SK-N-SH (cell line): ENCODE data around the gene GC. TPM values are rescaled to one million over a fixed set of nuclear protein-coding genes. Genes with fewer than 3 reads are reported as not detected.

Source experiments
- CTCF ChIA-PET: fragments of 300-600, 350-600 bp; formaldehyde crosslinking; extraction: SDS; loops from one replicate; lab custom pipeline; 2021; lab: Yijun Ruan, JAX
- POLR2A ChIA-PET: fragments of 350-600 bp; sonication (Branson Sonifier 250); formaldehyde crosslinking; extraction: SDS; loops from one replicate; lab custom pipeline; 2020; ENCODE audit warnings: antibody characterized with exemption, inconsistent platforms; lab: Yijun Ruan, JAX
- DNase-seq: peaks from one replicate; pipeline ENCODE4 v3.0.0; 2012
- H2AFZ ChIP-seq: fragments of 200-600 bp; sonication (generic); 2 replicates; pipeline ENCODE4 v1.8.1; 2016; ENCODE audit warnings: antibody characterized with exemption, mild to moderate bottlenecking, low read depth
- H3F3A ChIP-seq: fragments of 200-600 bp; sonication (generic); replicated peaks from 2 replicates; pipeline ENCODE3; 2016; ENCODE audit warnings: antibody characterized with exemption, mild to moderate bottlenecking; ENCODE audit not compliant: insufficient read depth
- H3K27ac ChIP-seq, 2 experiments: fragments of 200-500 bp in 1 of 2; fragments of 200-600 bp in 1 of 2; sonication (Bioruptor generic) in 1 of 2; sonication (generic), shearing (Covaris generic) in 1 of 2; 2 replicates each; pipeline versions ENCODE4 v1.5.1 to v1.6.1; 2014 to 2016; ENCODE audit warnings: low read depth in 2 of 2, inconsistent platforms in 1 of 2, low read length in 1 of 2, mild to moderate bottlenecking in 1 of 2, mixed read lengths in 1 of 2
- H3K27me3 ChIP-seq: fragments of 200-600 bp; sonication (generic), shearing (Covaris generic); 2 replicates; pipeline ENCODE4 v1.6.1; 2016; ENCODE audit warnings: mixed run types; ENCODE audit not compliant: insufficient read depth
- H3K36me3 ChIP-seq, 2 experiments: fragments of 200-500 bp in 1 of 2; fragments of 200-600 bp in 1 of 2; sonication (Bioruptor generic) in 1 of 2; sonication (generic) in 1 of 2; replicated peaks in 1 of 2; 2 replicates each; pipeline versions ENCODE3 to v1.5.1; 2014 to 2016; ENCODE audit warnings: low read length in 1 of 2, mild to moderate bottlenecking in 1 of 2; ENCODE audit not compliant: insufficient read depth in 2 of 2, control insufficient read depth in 1 of 2
- H3K4me1 ChIP-seq, 2 experiments: fragments of 200-500 bp in 1 of 2; fragments of 200-600 bp in 1 of 2; sonication (Bioruptor generic) in 1 of 2; sonication (generic), shearing (Covaris generic) in 1 of 2; 2 replicates each; pipeline versions ENCODE4 v1.5.1 to v1.6.1; 2014 to 2016; ENCODE audit warnings: low read depth in 1 of 2, low read length in 1 of 2, mixed run types in 1 of 2; ENCODE audit not compliant: insufficient read depth in 2 of 2, control insufficient read depth in 1 of 2
- H3K4me2 ChIP-seq: fragments of 200-600 bp; sonication (generic), shearing (Covaris generic); 2 replicates; pipeline ENCODE4 v1.6.1; 2017; ENCODE audit warnings: mixed run types
- H3K4me3 ChIP-seq, 2 experiments: fragments of 200-500 bp in 1 of 2; fragments of 200-600 bp in 1 of 2; sonication (Bioruptor generic) in 1 of 2; sonication (generic), shearing (Covaris generic) in 1 of 2; 2 replicates each; pipeline versions ENCODE4 v1.5.1 to v1.8.1; 2014 to 2016; ENCODE audit warnings: low read depth in 2 of 2, inconsistent platforms in 1 of 2, low read length in 1 of 2, mild to moderate bottlenecking in 1 of 2, mixed read lengths in 1 of 2, moderate library complexity in 1 of 2
- H3K79me2 ChIP-seq: fragments of 200-600 bp; sonication (generic); 2 replicates; pipeline ENCODE4 v1.8.1; 2017; ENCODE audit warnings: mild to moderate bottlenecking; ENCODE audit not compliant: insufficient read depth
- H3K9ac ChIP-seq: fragments of 200-600 bp; sonication (generic); 2 replicates; pipeline ENCODE4 v1.6.1; 2017; ENCODE audit warnings: mixed run types
- H3K9me2 ChIP-seq: fragments of 200-600 bp; sonication (generic); 2 replicates; pipeline ENCODE4 v1.6.1; 2017; ENCODE audit warnings: mixed run types
- H3K9me3 ChIP-seq: fragments of 200-600 bp; sonication (generic); 2 replicates; pipeline ENCODE4 v1.6.1; 2017; ENCODE audit warnings: mixed run types, mild to moderate bottlenecking, moderate library complexity
- H4K20me1 ChIP-seq: fragments of 200-600 bp; sonication (generic); 2 replicates; pipeline ENCODE4 v1.6.1; 2017; ENCODE audit warnings: mild to moderate bottlenecking, mixed run types; ENCODE audit not compliant: insufficient read depth
- CHD2 ChIP-seq: fragments of 150-350 bp; IDR thresholded peaks from 2 replicates; pipeline ENCODE4 v1.6.1; 2018; ENCODE audit warnings: low read length; ENCODE audit not compliant: partially characterized antibody
- EZH2phosphoT487 ChIP-seq: fragments of 200-600 bp; sonication (generic); IDR thresholded peaks from 2 replicates; pipeline ENCODE4 v1.6.1; 2017; ENCODE audit warnings: low read depth, mixed run types, mild to moderate bottlenecking, antibody characterized with exemption, moderate library complexity, borderline replicate concordance
- FOSL2 ChIP-seq: IDR thresholded peaks from 2 replicates; pipeline ENCODE4 v1.4.0; 2012; ENCODE audit warnings: low read depth, mild to moderate bottlenecking, moderate library complexity, borderline replicate concordance
- GABPA ChIP-seq: IDR thresholded peaks from 2 replicates; pipeline ENCODE4 v1.4.0; 2012; ENCODE audit warnings: low read depth, mild to moderate bottlenecking
- JUND ChIP-seq: IDR thresholded peaks from 2 replicates; pipeline ENCODE4 v1.4.0; 2012
- MEF2A ChIP-seq: IDR thresholded peaks from 2 replicates; pipeline ENCODE4 v1.4.0; 2012; ENCODE audit warnings: low read depth, borderline replicate concordance
- NFIC ChIP-seq: IDR thresholded peaks from 2 replicates; pipeline ENCODE4 v1.4.0; 2012; ENCODE audit warnings: borderline replicate concordance
- POLR2AphosphoS5 ChIP-seq: IDR thresholded peaks from 2 replicates; pipeline ENCODE4 v1.6.1; 2012; ENCODE audit warnings: low read depth, low read length
- RAD21 ChIP-seq: IDR thresholded peaks from 2 replicates; pipeline ENCODE4 v1.6.1; 2012; ENCODE audit warnings: mild to moderate bottlenecking, low read length
- RFX5 ChIP-seq: IDR thresholded peaks from 2 replicates; pipeline ENCODE4 v1.6.1; 2012; ENCODE audit warnings: mild to moderate bottlenecking, improper control_type of control experiment, low read length
- RXRA ChIP-seq: IDR thresholded peaks from 2 replicates; pipeline ENCODE4 v1.4.0; 2012; ENCODE audit warnings: low read depth, mild to moderate bottlenecking, borderline replicate concordance
- SMC3 ChIP-seq: IDR thresholded peaks from 2 replicates; pipeline ENCODE4 v1.6.1; 2012; ENCODE audit warnings: low read depth, low read length, improper control_type of control experiment
- YY1 ChIP-seq: IDR thresholded peaks from 2 replicates; pipeline ENCODE4 v1.4.0; 2012; ENCODE audit warnings: low read depth, mild to moderate bottlenecking
- WGBS: methylation state at CpG from one replicate; pipeline ENCODE4 v1.1.6; 2017; ENCODE audit warnings: low lambda C conversion rate; 5-methylcytosine and 5-hydroxymethylcytosine counted together
- polyA plus RNA-seq, 3 experiments: library from polyadenylated mRNA; depleted of rRNA; stranded (reverse); fragments of >200 nt; gene quantifications; 2 replicates each; pipeline ENCODE4 v1.2.3, GENCODE V29; 2012
- TF ChIP-seq, protein P1 (sequence below): IDR thresholded peaks from 2 replicates; pipeline ENCODE4 v1.4.0; 2012; ENCODE audit warnings: low read depth
- TF ChIP-seq, protein P2 (sequence below): fragments of 200-600 bp; sonication (generic); IDR thresholded peaks from 2 replicates; pipeline ENCODE4 v1.6.1; 2017; ENCODE audit warnings: antibody characterized with exemption, mild to moderate bottlenecking, moderate library complexity
- TF ChIP-seq, protein P3 (sequence below): IDR thresholded peaks from 2 replicates; pipeline ENCODE4 v1.4.0; 2012; ENCODE audit warnings: low read depth, borderline replicate concordance
- TF ChIP-seq, protein P4 (sequence below): IDR thresholded peaks from 2 replicates; pipeline ENCODE4 v1.4.0; 2012; ENCODE audit warnings: low read depth, borderline replicate concordance

GC gene
- polyA plus RNA-seq, 1 of the 3 experiments (the other 2 are of a cell fraction), result not detected

DNA sequence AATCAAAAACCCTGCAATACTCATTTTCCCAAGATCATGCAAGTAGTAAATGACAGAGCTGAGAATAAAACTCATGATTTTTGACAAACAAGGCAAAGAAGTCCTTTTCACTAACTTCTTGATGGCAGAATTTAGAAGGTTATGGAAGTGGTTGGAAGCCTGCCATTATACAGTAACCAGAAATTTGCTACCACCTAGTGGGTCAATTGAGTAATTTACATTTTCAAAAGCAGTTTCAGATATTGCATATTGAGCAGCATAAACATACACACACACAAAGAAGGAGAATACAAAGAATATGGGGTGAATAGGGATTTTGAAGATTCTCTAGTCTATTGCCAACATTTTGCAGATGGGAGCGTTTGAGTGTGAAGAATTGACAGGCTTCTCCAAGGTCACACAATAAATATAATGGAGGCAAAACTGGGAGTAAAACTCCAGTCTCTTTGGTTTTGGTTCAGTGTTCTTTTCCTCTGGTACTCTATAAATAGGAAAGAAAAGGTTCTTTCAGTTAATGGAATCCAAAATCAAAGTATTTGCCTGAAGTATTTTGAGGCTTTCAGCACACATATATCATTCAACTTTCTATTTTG is 70.2 kb downstream of the GC start:
- ChIA-PET POLR2A (no interaction called here), CTCF (interaction anchor here (1.9 to 2.8 kb wide), 2 partner anchors 484 to 1062 kb away, joined by 5 to 10 read pairs; no protein-coding TSS in a partner anchor)
- Histone ChIP-seq H2AFZ (no peak overlapping the region), H3K79me2 (no peaks in the 10 kb centered on the region), H3K9me3 (no peaks in the 10 kb centered on the region), H3K4me2 (no peak overlapping the region), H3K27ac (no peak overlapping the region), H3K9me2 (no peaks in the 10 kb centered on the region), H3K27me3 (no peaks in the 10 kb centered on the region), H3K36me3 (no peaks in the 10 kb centered on the region), H3F3A (no peaks in the 10 kb centered on the region), H3K4me3 (no peak overlapping the region), H4K20me1 (no peaks in the 10 kb centered on the region), H3K4me1 (no peaks in the 10 kb centered on the region), H3K9ac (no peak overlapping the region)
- WGBS, result 0% methylated on average over 1 of the region's 1 CpG
- DNase-seq, result peak; percentile 4
- TF ChIP-seq, protein P1, sequence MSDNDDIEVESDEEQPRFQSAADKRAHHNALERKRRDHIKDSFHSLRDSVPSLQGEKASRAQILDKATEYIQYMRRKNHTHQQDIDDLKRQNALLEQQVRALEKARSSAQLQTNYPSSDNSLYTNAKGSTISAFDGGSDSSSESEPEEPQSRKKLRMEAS, result no peak
- TF ChIP-seq NFIC (peak; percentile 47), RAD21 (peak; percentile 77), SMC3 (peak; percentile 54), GABPA (no peak)
- TF ChIP-seq, protein P2, sequence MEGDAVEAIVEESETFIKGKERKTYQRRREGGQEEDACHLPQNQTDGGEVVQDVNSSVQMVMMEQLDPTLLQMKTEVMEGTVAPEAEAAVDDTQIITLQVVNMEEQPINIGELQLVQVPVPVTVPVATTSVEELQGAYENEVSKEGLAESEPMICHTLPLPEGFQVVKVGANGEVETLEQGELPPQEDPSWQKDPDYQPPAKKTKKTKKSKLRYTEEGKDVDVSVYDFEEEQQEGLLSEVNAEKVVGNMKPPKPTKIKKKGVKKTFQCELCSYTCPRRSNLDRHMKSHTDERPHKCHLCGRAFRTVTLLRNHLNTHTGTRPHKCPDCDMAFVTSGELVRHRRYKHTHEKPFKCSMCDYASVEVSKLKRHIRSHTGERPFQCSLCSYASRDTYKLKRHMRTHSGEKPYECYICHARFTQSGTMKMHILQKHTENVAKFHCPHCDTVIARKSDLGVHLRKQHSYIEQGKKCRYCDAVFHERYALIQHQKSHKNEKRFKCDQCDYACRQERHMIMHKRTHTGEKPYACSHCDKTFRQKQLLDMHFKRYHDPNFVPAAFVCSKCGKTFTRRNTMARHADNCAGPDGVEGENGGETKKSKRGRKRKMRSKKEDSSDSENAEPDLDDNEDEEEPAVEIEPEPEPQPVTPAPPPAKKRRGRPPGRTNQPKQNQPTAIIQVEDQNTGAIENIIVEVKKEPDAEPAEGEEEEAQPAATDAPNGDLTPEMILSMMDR, result peak; percentile 71

DNA sequence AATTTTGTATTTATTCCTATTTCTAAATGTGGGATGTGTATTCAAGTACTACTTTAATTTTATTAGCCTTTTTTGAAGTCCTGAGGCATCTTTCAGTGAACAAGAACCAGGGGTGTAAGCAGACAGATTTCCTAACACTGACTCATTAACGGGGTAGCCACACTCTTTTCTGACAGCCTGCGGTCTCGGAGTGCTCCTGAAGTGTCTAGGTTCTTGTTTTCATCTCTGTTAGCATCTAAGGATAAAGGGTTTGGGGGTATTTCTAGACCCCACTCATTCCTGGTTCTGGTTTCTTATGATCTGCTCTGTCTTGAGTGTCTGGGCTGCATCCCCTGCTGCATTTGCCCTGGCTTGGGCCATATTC is 71.9 kb downstream of the GC start:
- POLR2A ChIA-PET, result no interaction called here
- Histone ChIP-seq H3K4me3 (no peak overlapping the region), H3K36me3 (no peaks in the 10 kb centered on the region), H4K20me1 (no peaks in the 10 kb centered on the region), H3K4me1 (no peaks in the 10 kb centered on the region), H3K9ac (no peak overlapping the region), H3K9me3 (no peaks in the 10 kb centered on the region), H3K27me3 (no peaks in the 10 kb centered on the region), H3K27ac (no peak overlapping the region), H3K79me2 (no peaks in the 10 kb centered on the region), H3K9me2 (no peaks in the 10 kb centered on the region), H2AFZ (no peak overlapping the region), H3F3A (no peaks in the 10 kb centered on the region), H3K4me2 (no peak overlapping the region)
- no peak for DNase-seq
- no peak for TF ChIP-seq YY1
- no peak for TF ChIP-seq RXRA
- TF ChIP-seq, protein P1, result no peak
- TF ChIP-seq, protein P3, sequence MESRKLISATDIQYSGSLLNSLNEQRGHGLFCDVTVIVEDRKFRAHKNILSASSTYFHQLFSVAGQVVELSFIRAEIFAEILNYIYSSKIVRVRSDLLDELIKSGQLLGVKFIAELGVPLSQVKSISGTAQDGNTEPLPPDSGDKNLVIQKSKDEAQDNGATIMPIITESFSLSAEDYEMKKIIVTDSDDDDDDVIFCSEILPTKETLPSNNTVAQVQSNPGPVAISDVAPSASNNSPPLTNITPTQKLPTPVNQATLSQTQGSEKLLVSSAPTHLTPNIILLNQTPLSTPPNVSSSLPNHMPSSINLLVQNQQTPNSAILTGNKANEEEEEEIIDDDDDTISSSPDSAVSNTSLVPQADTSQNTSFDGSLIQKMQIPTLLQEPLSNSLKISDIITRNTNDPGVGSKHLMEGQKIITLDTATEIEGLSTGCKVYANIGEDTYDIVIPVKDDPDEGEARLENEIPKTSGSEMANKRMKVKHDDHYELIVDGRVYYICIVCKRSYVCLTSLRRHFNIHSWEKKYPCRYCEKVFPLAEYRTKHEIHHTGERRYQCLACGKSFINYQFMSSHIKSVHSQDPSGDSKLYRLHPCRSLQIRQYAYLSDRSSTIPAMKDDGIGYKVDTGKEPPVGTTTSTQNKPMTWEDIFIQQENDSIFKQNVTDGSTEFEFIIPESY, result no peak
- TF ChIP-seq JUND, result no peak
- no peak for TF ChIP-seq POLR2AphosphoS5
- no peak for TF ChIP-seq FOSL2
- TF ChIP-seq RFX5, result no peak
- TF ChIP-seq, protein P4, sequence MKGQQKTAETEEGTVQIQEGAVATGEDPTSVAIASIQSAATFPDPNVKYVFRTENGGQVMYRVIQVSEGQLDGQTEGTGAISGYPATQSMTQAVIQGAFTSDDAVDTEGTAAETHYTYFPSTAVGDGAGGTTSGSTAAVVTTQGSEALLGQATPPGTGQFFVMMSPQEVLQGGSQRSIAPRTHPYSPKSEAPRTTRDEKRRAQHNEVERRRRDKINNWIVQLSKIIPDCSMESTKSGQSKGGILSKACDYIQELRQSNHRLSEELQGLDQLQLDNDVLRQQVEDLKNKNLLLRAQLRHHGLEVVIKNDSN, result no peak
- TF ChIP-seq MEF2A, result no peak
- TF ChIP-seq GABPA, result no peak
- TF ChIP-seq EZH2phosphoT487, result no peak
- no peak for TF ChIP-seq CHD2
- CTCF ChIA-PET, result interaction anchor here (1.9 to 2.8 kb wide), 3 partner anchors 482 to 1111 kb away, joined by 5 to 10 read pairs (median 6); no protein-coding TSS in a partner anchor
- WGBS, result 14% methylated on average over 3 of the region's 3 CpGs
